Tibial nerve (tissue), 4 donors: ENCODE data around the gene CDK16. TPM values are rescaled to one million over a fixed set of nuclear protein-coding genes. Genes with fewer than 3 reads are reported as not detected.

Experiments
- DNase-seq, 2 donors: peaks; one replicate each; pipeline ENCODE4 v3.0.0-alpha.2; 2019; ENCODE audit warnings: low spot score in 2 of 2
- H3K27ac ChIP-seq, 4 donors: fragments of 200-600 bp; sonication (generic) in 3 of 4; one replicate each; pipeline ENCODE4 v1.5.1; 2017 to 2019; ENCODE audit warnings: mild to moderate bottlenecking in 1 of 4
- H3K27me3 ChIP-seq, 2 donors: fragments of 200-600 bp; sonication (generic) in 1 of 2; one replicate each; pipeline versions ENCODE4 v1.5.1 to v1.6.0; 2017 to 2019
- H3K36me3 ChIP-seq, 3 donors: fragments of 200-600 bp; sonication (generic); one replicate each; pipeline ENCODE4 v1.5.1; 2018 to 2019
- H3K4me1 ChIP-seq, 4 donors: fragments of 200-600 bp; sonication (generic) in 3 of 4; one replicate each; pipeline ENCODE4 v1.5.1; 2017 to 2019
- H3K4me3 ChIP-seq, 4 donors: fragments of 200-600 bp; sonication (generic) in 3 of 4; one replicate each; pipeline ENCODE4 v1.5.1; 2017 to 2019; ENCODE audit warnings: mild to moderate bottlenecking in 1 of 4, moderate library complexity in 1 of 4
- H3K9me3 ChIP-seq, 4 donors: fragments of 200-600 bp; sonication (generic) in 3 of 4; one replicate each; pipeline ENCODE4 v1.5.1; 2017 to 2019
- CTCF ChIP-seq, 5 experiments: fragments of 200-600 bp in 3 of 5; fragments of 450-650 bp in 2 of 5; sonication (generic) in 3 of 5; IDR thresholded peaks; one replicate each; pipeline ENCODE4 v1.5.1; 2016 to 2019; ENCODE audit warnings: antibody characterized with exemption in 5 of 5, mild to moderate bottlenecking in 3 of 5, moderate library complexity in 2 of 5
- EP300 ChIP-seq, 2 donors: sonication (generic); formaldehyde crosslinking; IDR thresholded peaks; one replicate each; pipeline ENCODE4 v1.6.1; 2017; ENCODE audit warnings: antibody characterized with exemption in 2 of 2, mild to moderate bottlenecking in 1 of 2
- POLR2A ChIP-seq, 2 donors: fragments of 450-650 bp; IDR thresholded peaks; one replicate each; pipeline ENCODE4 v1.6.1; 2017; ENCODE audit warnings: antibody characterized with exemption in 2 of 2, mild to moderate bottlenecking in 2 of 2, moderate library complexity in 2 of 2
- WGBS, 2 donors: methylation state at CpG; one replicate each; pipeline ENCODE4 v1.1.5; 2018; 5-methylcytosine and 5-hydroxymethylcytosine counted together
- total RNA-seq, 4 donors: library from RNA; depleted of rRNA; stranded (reverse); fragments of >200 nt; gene quantifications; one replicate each; pipeline ENCODE4 v1.1.0, GENCODE V29; 2016

Gene CDK16
- total RNA-seq, 4 donors from 2014 or later = 64.9 to 94.2 (median 84.5) TPM

DNA sequence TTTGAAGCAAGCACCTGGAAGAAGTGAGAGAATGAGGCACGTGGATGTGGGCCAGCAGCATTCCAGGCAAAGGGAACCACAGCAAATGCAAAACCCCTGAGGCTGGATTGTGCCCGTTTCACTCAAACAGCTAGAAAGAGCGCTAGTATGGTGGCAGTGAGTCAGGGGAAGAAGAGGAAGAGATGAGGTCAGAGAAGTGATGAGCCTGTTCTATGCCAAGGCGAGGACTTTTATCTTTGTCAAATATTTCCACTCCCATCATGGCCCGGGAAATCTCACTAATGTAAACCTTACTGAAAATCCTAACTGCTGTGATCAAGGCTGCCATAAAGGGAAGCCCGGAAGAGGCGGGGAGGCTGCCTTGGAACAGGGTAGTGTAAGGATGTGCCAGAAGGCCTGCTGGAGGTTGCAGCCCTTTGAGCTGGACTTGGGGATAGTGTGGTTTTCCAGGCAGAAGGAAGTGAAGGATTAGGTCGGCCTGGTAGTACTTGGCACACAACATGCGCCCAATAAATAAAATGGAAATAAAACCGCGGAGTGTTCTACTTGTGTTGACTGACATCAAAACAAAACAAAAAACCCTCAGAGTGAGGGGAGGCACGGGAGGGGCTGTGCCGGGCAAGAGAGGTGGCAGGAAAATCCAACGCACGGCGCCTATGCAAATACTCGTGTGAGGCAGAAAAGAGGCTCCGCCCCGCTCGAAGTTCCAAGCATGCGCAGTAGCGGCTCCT lies 1.2 kb upstream of the CDK16 start:
- peak overlapping the region in 3 of 4 donors; percentile 26 to 92 (median 36) for H3K4me3 ChIP-seq
- WGBS, 2 donors = 5 to 25% methylated on average over 21 to 22 of the region's 22 CpGs
- peaks cover 0 to 42% (median under 1%) of the 10 kb centered on the region in 3 donors for H3K36me3 ChIP-seq
- peak in 1 of 2 donors; percentile 8 for TF ChIP-seq POLR2A (IDR thresholded peaks at IDR 0.05)
- TF ChIP-seq EP300 (IDR thresholded peaks at IDR 0.05) = peak; percentile 49 to 63
- no peak for TF ChIP-seq CTCF (IDR thresholded peaks at IDR 0.05)
- peaks cover 0 to 33% (median 9%) of the 10 kb centered on the region in 4 donors for H3K4me1 ChIP-seq
- no peak for DNase-seq
- H3K27ac ChIP-seq = peak overlapping the region; percentile 68 to 98 (median 78)
- no peaks in the 10 kb centered on the region for H3K9me3 ChIP-seq
- no peaks in the 10 kb centered on the region for H3K27me3 ChIP-seq

GRCh38 chrX:47217852-47218279 lies 615 bp upstream of the CDK16 start:
- H3K36me3 ChIP-seq = peaks cover 0 to 39% (median 0%) of the 10 kb centered on the region in 3 donors
- H3K4me1 ChIP-seq = peaks cover 0 to 33% (median 9%) of the 10 kb centered on the region in 4 donors
- H3K27me3 ChIP-seq = no peaks in the 10 kb centered on the region
- WGBS, 2 donors = 0 to 5% methylated on average over 1 to 31 of the region's 31 CpGs
- no peaks in the 10 kb centered on the region for H3K9me3 ChIP-seq
- H3K4me3 ChIP-seq = peak overlapping the region; percentile 52 to 93 (median 82)
- peak; percentile 93 to 94 for DNase-seq
- peak overlapping the region; percentile 95 to 98 (median 97) for H3K27ac ChIP-seq
- TF ChIP-seq EP300 (IDR thresholded peaks at IDR 0.05) (no peak), POLR2A (IDR thresholded peaks at IDR 0.05) (peak in 1 of 2 donors; percentile 49), CTCF (IDR thresholded peaks at IDR 0.05) (no peak)

GRCh38 chrX:47218920-47219815 lies 687 bp downstream of the CDK16 start:
- Histone ChIP-seq H3K27me3 (no peaks in the 10 kb centered on the region), H3K9me3 (no peaks in the 10 kb centered on the region), H3K36me3 (peaks cover 0 to 39% (median 0%) of the 10 kb centered on the region in 3 donors), H3K4me1 (peaks cover 0 to 33% (median 9%) of the 10 kb centered on the region in 4 donors), H3K27ac (peak overlapping the region; percentile 95 to 98 (median 97)), H3K4me3 (peak overlapping the region; percentile 52 to 93 (median 82))
- no peak for TF ChIP-seq EP300 (IDR thresholded peaks at IDR 0.05)
- no peak for TF ChIP-seq CTCF (IDR thresholded peaks at IDR 0.05)
- TF ChIP-seq POLR2A (IDR thresholded peaks at IDR 0.05) = no peak
- DNase-seq = no peak
- 3 to 18% methylated on average over 24 to 55 of the region's 60 CpGs for WGBS, 2 donors

DNA sequence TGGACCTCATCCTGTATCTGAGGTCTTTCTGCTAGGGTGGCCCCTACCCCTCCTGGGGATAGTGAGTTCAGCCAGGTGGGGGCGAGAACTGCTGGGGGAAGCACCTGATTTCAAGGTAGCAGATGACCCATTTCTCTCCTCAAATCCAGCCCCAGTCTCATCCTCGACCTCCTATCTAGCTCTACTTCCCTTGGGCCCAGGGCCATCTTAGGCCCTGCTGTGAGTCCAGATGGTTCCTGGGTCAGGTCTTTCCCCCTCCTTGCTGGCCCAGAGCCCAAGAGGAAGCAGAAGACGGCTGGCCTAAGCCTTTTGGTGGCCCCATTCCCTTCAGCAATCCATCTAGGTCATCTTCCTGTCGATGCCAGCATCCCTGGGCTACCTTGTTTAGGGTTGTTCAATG lies 3.3 kb downstream of the CDK16 start:
- Histone ChIP-seq H3K27ac (no peak overlapping the region), H3K4me3 (no peak overlapping the region), H3K4me1 (peaks cover 0 to 27% (median 7%) of the 10 kb centered on the region in 4 donors), H3K9me3 (no peaks in the 10 kb centered on the region), H3K36me3 (peaks cover 0 to 42% (median 6%) of the 10 kb centered on the region in 3 donors), H3K27me3 (no peaks in the 10 kb centered on the region)
- no peak for TF ChIP-seq EP300 (IDR thresholded peaks at IDR 0.05)
- 58 to 79% methylated on average over 2 to 4 of the region's 4 CpGs for WGBS, 2 donors
- no peak for DNase-seq

DNA sequence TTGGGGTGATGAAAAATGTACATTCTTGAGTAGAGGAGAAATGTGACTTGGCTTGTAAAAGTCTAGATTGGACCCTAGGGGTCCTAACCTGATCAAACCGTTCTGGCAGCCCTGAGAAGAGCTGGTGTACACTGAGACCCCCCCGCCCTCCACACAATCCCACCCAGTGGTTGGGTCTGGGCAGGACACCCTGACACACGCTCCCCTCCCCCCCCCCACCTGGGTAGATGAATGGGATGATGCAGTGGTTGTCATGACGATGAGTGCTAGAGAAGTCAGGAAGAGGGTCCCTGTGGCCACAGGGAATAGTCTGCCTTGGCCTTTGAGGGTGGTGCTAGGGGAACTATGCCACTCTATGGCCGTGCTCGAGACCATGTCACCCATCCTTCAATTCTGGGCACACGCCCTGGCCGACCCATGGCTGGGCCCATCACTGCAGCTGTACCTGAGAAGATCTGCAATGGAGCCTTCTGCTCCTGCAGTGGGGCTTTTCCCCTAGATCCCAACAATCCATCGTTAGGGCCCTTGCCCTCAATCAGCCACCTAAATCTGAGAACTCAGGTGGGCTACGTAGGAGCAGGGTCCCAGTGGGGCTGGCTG lies 4.4 kb downstream of the CDK16 start:
- no peak overlapping the region for H3K4me3 ChIP-seq
- DNase-seq = no peak
- TF ChIP-seq CTCF (IDR thresholded peaks at IDR 0.05) = no peak
- no peak for TF ChIP-seq EP300 (IDR thresholded peaks at IDR 0.05)
- no peak for TF ChIP-seq POLR2A (IDR thresholded peaks at IDR 0.05)
- peaks cover 0 to 21% (median 3%) of the 10 kb centered on the region in 4 donors for H3K4me1 ChIP-seq
- H3K27me3 ChIP-seq = no peaks in the 10 kb centered on the region
- H3K9me3 ChIP-seq = no peaks in the 10 kb centered on the region
- no peak overlapping the region for H3K27ac ChIP-seq
- WGBS, 2 donors = 20 to 92% methylated on average over 1 to 10 of the region's 10 CpGs
- peaks cover 0 to 53% (median 6%) of the 10 kb centered on the region in 3 donors for H3K36me3 ChIP-seq
